Activated CD4-positive, alpha-beta T cell treated with anti-CD3 and anti-CD28 coated beads for 4 hours (primary cell): ENCODE data around the gene TRIM46.
A peak's percentile ranks its signal among the peaks of the same experiment; 100 is the strongest.

Experiments used
- DNase-seq, 2 donors: peaks; one replicate each; pipeline ENCODE4 v3.0.0-alpha.2; 2020

Gene TRIM46

GRCh38 chr1:155174324-155175280 is 953 bp downstream of the TRIM46 start:
- peak; percentile 49 to 55 for DNase-seq

DNA sequence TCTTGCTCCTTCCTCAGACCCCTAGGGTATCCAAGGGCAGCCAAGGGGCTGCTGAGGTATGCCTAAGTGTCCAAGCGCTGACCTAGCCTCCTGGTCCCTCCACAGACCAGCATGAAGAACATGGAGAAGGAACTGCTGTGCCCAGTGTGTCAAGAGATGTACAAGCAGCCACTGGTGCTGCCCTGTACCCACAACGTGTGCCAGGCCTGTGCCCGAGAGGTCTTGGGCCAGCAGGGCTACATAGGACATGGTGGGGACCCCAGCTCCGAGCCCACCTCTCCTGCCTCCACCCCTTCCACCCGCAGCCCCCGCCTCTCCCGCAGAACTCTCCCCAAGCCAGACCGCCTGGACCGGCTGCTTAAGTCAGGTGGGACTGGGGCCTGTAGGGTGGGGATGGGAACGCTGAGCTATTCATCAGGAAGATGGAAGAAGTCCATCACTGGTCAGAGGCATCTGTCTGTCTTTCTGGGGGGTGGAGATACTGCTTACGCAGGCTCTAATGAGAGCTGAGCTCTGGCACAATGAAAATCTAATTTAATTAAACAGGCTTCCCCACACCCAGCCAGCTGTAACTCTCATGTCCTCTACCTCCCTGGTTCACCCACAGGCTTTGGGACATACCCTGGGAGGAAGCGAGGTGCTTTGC is 1.8 kb downstream of the TRIM46 start:
- no peak for DNase-seq

- no peak for DNase-seq
Measured at GRCh38 chr1:155175927-155176371, 2.3 kb downstream of the TRIM46 start.

DNA sequence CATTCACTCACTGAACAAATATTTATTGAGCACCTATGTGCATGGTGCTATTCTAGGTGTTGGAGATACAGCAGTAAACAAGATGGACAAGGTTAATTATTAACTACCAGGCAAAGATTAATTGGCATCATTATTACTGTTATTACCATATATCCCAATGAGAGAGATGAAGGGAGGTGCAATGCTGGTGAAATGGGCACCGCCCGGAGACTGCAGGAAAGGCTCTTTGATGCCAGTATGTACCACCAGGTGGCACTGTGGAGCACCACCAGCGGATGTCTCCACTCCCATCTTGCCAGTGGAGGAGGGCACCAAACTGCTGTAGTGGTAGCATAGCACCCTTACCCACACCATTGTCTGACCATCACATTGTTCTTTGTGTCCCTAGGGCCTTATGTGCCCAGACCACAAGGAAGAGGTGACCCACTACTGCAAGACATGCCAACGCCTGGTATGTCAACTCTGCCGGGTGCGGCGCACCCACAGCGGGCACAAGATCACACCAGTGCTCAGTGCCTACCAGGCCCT is 3.0 kb downstream of the TRIM46 start:
- peak; percentile 77 to 88 for DNase-seq

DNA sequence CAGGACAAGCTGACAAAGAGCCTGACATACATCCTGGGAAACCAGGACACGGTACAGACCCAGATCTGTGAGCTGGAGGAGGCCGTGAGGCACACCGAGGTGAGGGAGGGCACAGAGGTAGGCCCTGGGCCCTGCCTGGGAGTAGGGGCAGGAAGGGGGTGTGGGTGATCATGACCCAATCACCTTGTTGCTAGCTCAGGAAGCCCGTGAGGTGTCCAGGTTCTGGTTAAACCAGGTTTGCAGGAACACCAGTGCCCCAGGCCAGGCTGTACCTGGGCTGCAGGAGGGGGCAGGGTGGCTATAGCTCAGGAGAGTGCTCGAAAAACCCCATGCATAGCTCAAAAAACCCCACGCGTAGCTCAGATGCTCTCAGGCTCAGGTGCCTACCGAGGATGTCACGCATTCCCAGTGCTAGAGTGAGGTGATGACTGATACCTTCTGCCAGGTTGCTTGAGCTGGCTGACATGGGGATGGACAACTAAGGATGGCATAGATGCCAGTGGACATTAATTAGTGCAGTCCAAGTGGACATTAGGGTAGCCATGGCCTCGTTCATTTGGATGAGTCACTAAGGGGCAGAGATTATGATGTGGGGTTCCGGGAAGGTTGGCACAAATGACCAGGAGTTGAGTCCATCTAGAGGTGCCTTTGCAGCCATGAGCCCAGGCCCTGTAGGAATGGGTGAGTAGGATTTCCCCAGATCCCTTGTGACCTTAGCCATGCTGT is 3.7 kb downstream of the TRIM46 start:
- no peak for DNase-seq

DNA sequence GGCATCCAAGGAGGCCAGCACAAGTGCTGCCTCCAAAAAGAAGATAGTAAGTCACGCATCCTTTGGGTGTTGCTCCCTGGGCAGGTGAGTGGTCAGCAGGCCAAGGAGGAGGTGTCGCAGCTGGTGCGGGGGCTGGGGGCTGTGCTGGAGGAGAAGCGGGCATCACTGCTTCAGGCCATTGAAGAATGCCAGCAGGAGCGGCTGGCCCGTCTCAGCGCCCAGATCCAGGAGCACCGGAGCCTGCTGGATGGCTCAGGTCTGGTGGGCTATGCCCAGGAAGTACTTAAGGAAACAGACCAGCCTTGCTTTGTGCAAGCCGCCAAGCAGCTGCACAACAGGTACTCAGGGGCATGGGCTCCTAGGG is 4.3 kb downstream of the TRIM46 start:
- no peak for DNase-seq

GRCh38 chr1:155178441-155179111 is 4.9 kb downstream of the TRIM46 start:
- DNase-seq: no peak

DNA sequence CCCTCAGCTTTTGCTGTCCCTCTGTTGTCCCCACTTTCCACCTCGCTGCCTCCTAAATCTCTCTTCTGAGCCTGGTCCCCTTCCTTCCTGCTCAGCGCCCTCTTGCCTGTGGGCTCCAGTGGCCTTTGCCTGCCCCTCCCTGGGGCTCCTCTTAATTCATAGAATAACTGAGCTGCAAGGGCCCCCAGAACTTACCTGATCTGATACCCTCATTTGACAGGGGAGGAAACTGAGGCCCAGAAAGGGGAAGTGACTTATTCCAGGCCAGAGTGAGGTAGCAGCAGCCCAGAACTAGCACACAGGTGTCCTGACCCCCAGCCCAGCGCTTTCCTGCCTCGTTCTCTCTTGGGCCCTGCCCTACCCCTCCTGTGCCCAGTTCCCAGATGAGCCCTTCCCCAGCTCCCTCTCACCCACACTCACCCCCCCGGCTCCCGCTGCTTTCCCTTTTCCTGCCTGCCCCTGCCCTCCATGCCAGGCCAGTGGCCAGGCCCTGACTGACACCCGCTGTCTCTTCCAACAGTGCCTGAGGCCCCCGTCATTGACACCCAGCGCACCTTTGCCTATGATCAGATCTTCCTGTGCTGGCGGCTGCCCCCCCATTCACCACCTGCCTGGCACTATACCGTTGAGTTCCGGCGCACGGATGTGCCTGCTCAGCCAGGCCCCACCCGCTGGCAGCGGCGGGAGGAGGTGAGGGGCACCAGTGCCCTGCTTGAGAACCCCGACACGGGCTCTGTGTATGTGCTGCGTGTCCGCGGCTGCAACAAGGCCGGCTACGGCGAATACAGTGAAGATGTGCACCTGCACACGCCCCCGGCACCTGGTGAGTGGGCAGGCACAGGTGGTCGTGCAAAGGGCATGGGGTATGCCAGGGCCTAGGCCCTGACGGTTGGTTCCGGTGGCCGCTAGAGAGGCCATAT is 5.7 kb downstream of the TRIM46 start:
- DNase-seq: no peak

DNA sequence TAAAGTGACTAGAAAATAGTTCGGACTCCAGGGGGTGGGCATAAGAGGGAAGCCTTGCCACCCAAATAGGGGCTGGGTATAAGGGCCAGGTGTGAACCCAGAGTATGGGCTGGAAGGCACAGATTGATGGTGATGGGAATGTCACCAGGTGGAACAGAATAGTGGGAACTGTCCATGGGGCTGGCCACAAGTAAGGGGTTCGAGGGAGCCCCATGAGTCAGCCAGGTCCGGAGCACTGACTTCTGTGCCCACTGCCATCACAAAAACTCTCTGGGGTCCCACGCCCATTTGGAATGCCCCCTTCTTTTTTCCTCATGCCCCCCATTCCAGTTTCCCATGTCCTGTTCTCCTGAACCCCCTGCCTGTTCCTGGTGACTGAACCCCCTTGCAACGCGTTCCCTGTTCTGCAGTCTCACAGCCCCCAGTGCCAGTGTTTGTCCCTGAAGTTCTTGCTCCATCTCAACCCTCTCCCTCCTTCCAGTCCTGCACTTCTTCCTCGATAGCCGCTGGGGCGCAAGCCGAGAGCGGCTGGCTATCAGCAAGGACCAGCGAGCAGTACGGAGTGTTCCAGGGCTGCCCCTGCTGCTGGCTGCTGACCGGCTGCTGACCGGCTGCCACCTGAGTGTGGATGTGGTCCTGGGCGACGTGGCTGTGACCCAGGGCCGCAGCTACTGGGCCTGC is 7.9 kb downstream of the TRIM46 start:
- no peak for DNase-seq

DNA sequence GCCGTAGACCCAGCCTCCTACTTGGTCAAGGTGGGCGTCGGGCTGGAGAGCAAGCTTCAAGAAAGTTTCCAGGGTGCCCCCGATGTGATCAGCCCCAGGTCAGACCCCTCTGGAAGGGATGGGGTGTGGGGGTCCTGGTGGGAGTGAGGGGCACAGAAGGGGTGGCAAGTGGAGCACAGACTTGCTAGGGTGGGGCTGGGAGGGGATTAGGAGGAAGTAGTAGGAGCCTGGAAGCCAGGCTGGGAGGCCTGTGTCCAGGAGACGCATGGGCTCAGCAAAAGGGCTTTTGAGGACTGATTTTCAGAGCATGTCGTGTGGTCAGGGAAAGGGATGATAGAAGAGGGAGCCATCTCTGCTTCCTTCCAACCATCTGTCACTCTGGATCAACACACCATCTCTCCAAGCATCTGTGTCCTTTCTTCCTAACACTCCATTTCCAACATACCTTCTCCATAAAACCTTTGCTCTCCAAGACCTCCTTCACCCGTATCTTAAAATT is 8.5 kb downstream of the TRIM46 start:
- DNase-seq: no peak

DNA sequence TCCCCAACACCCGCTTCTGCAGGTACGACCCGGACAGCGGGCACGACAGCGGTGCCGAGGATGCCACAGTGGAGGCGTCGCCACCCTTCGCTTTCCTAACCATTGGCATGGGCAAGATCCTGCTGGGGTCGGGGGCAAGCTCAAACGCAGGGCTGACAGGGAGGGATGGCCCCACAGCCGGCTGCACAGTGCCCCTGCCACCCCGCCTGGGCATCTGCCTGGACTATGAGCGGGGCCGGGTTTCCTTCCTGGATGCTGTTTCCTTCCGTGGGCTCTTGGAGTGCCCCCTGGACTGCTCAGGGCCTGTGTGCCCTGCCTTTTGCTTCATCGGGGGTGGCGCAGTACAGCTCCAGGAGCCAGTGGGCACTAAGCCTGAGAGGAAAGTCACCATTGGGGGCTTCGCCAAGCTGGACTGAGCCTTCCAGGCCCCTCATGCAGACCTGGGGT is 10.1 kb downstream of the TRIM46 start:
- no peak for DNase-seq

GRCh38 chr1:155184351-155184811 is 10.7 kb downstream of the TRIM46 start:
- no peak for DNase-seq

DNA sequence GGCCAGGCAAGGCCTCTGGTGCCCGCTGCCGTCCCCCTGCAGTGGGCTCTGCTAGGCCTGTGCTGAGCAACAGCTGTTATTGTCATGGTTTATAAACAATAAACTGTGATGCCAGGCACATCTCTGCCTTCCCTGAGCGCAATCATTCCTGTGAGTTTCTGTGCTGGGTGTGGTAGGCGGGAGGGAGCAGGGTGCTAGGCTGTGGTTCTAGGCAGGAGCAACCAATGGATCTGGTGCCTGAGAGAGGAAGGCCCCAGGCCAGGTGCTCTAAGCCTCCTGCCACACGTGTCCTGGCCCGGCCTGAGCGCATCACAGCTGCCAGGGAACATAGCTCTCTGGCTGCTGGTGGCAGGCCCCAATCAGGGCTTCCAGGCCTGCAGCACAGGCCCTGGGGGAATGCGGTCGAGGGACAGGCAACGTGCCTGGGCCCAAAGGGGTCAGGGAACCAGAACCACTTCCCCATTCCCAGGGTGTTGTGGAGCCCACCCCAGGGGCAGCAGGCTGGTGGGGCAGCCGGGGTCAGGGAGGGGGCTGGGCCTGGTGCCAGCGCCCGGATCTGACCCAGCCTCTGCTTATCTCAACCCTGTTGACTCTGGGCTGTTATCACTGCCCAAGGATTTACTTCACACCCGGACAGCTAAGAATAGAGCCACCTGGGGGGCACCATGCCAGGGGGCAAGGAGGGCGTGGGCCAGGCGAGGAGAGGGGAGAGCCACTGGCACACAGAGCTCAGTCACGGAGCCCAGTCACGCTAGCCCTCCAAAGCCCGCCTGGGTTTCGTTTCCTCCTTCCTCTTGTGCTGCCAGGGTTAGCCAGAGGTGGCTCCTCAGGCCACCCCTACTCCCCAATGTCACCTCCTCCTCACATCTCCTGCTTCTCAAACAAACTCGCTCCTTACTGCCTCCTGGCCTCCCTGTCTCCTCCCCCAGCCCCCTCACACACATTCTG is 11.5 kb downstream of the TRIM46 start:
- no peak for DNase-seq

- no peak for DNase-seq
Measured at GRCh38 chr1:155185783-155186066, 12.1 kb downstream of the TRIM46 start.

GRCh38 chr1:155186067-155186793 is 12.6 kb downstream of the TRIM46 start:
- no peak for DNase-seq

DNA sequence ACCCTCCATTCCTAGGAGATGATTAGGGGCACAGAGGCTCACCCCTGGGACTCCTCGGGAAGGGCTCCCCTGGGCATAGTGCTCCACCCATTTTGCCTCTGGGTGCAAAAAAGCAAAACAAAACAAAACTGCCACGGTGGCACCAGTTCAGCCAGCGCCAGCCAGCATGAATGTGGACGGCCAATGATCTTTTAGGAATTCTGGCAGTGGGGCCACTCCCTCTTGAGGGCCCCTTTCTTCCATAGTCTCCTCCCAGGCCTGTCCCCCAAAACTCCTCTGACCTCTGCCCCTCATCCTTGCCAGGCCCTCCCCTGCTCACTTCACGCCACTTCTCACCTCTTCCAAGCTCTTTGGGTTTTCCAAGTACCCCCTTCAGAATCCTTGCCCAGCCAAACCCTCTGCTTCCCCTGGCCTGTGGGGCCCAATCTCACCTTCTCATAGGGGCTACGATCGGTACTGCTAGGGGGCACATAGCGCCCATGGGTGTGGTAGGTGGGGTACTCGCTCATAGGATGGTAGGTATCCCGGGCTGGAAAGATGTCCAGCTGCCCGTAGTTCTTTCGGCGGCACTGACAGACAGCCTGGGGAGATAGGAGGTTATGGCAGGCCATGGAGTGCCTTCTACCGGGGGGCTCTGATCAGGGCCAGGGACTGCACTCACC is 13.3 kb downstream of the TRIM46 start:
- DNase-seq: no peak

DNA sequence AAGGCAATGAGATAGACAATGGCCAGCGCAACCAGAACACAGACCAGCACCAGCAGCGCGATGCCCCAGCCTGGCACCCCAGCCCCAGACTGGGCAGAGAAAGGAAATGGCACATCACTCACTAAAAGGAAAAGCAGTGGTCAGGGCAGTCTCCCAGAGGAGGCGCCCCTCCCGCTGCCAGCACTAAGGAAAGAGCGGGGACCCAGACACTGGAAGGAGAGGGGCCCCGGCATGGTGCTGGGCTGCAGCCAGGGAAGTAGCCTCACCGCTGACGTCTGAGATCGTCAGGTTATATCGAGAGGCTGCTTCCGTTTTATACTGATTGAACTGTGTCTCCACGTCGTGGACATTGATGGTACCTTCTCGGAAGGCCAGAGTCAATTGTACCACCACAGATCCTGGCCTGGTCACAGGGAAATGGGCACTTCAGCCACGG is 13.8 kb downstream of the TRIM46 start:
- no peak for DNase-seq

GRCh38 chr1:155188268-155188667 is 14.6 kb downstream of the TRIM46 start:
- DNase-seq: no peak
